HG02973 (cell line): ENCODE measurements around the gene ZNF343.
"Not testable (repeated sequence)": the region's sequence is repeated elsewhere in the genome, so short reads cannot be mapped to it uniquely, and the experiment has no call there.

Experiments used
- ATAC-seq: cut with Tn5 transposase; IDR thresholded peaks from one replicate; pipeline ENCODE4 v1.9.1; 2021; ENCODE audit warnings: moderate library complexity; ENCODE audit not compliant: unreplicated experiment

The ZNF343 gene

GRCh38 chr20:2521369-2522305, 12.9 kb upstream of the ZNF343 start:
- ATAC-seq, result no peak

DNA sequence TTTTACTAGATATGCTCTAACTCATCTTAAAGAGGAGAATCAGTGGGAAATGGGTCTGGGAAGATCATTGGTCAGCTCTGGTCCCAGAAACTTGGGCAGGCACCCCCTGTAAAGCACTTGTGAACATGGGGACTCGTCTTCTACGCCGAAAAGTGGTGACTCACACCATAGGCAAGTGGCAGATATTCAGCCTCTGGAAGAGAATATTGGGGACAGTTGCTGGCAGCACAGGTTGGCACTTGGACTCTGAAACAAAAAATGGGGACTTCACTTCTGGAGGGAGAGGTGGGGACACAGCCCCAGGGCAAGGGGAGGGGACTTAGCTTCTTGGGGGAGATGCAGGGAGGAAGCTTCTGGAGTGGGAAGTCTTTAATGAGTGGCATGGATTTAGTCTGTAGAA, 11.9 kb upstream of the ZNF343 start:
- ATAC-seq, result no peak

GRCh38 chr20:2519115-2519809, 10.5 kb upstream of the ZNF343 start:
- ATAC-seq, result no peak

GRCh38 chr20:2518558-2518957, 9.8 kb upstream of the ZNF343 start:
- ATAC-seq, result no peak

DNA sequence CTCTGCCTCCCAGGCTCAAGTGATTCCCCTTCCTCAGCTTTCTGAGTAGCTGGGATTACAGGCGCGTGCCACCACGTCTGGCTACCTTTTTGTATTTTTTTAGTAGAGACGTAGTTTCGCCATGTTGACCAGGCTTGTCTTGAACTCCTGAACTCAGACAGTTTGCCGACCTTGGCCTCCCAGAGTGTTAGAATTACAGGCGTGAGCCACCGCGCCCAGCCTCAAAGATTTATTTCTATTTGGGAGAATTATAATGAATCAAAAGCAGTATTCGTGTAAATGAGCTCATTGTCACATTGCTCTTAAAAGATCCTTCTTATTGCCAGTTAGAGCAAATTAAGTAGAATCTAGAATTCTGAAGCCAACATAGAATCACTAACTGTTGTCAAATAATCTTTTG, 9.4 kb upstream of the ZNF343 start:
- ATAC-seq, result no peak

- ATAC-seq, result no peak
Observed at GRCh38 chr20:2516399-2516798, 7.7 kb upstream of the ZNF343 start.

GRCh38 chr20:2515203-2515602, 6.5 kb upstream of the ZNF343 start:
- no peak for ATAC-seq

GRCh38 chr20:2509794-2510193, 1.1 kb upstream of the ZNF343 start:
- no peak for ATAC-seq

GRCh38 chr20:2509468-2509781, 710 bp upstream of the ZNF343 start:
- no peak for ATAC-seq

GRCh38 chr20:2507875-2508630, 662 bp downstream of the ZNF343 start:
- ATAC-seq, result peak; percentile 11

DNA sequence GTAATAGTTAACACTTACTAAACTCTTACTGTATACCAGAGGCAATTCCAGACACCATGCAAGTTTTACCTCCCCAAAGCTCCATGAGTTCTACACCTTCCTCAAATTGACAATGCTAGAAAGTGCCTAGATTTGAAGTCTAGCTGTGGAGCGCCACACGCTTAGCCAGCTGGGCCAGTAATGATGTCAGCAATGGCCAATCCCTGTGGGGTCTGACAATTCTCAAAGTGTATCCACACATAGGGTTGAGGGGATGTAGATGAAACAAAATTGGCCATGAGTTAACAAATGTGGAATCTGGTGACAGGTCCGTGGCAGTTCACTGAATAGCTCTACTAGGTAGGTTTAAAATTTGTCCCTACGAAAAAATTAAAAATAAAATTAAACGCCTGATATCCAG, 1.3 kb downstream of the ZNF343 start:
- no peak for ATAC-seq

GRCh38 chr20:2506426-2506825, 2.3 kb downstream of the ZNF343 start:
- not testable (repeated sequence) for ATAC-seq

GRCh38 chr20:2504803-2505202, 3.9 kb downstream of the ZNF343 start:
- not testable (repeated sequence) for ATAC-seq

- ATAC-seq, result not testable (repeated sequence)
Observed at GRCh38 chr20:2502808-2503384, 5.8 kb downstream of the ZNF343 start.

DNA sequence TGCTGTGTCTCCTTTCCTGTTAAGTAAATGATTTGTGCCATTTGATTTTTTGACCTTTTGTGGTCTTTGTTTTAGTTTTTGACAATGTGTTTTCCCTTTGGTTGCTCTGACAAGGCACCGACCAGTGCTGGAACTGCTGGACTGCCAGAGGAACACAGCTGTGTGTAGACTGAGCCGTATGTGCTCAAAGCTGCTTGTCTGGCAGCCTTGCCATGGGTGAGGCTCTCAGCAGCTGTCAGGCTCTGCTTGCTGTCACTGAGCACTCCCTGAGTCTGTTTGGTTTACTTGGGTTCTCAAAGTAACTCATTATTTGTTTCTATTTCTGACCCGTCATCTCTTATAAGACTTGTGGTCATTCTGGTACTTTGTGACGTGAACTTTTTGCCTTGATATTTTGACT, 23.1 kb downstream of the ZNF343 start:
- no peak for ATAC-seq

DNA sequence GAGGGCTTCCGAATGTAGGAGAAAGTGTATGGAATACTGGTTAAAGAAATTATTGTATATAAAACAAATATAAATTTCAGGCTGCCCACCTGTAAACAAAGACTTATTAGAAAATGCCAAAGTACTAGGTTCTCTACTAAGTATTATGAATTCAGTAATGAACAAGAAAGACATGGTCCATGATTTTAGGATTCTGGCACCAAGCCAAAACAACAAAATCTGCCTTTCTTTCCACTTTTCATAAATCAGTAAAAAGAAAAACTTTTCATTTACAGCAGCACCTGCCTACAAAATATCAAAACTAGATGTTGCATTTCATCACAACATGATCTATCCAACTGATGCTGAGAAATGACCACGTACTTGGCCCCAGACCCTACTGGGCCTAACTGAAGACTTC, 23.6 kb downstream of the ZNF343 start:
- ATAC-seq, result no peak

DNA sequence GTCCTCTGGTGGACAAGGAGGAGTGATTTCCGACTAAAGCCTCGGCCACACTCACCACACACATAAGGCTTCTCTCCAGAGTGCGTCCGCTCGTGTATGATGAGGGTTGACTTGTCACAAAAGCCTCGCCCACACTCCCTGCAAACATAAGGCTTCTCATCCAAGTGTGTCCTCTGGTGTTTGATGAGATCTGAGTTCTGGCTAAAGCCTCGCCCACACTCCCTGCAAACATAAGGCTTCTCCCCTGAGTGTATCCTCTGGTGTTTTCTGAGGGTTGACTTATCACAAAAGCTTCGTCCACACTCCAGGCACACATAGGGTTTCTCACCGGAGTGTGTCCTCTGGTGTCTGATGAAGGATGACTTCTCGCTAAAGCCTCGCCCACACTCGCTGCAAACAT, 25.2 kb downstream of the ZNF343 start:
- ATAC-seq, result no peak

DNA sequence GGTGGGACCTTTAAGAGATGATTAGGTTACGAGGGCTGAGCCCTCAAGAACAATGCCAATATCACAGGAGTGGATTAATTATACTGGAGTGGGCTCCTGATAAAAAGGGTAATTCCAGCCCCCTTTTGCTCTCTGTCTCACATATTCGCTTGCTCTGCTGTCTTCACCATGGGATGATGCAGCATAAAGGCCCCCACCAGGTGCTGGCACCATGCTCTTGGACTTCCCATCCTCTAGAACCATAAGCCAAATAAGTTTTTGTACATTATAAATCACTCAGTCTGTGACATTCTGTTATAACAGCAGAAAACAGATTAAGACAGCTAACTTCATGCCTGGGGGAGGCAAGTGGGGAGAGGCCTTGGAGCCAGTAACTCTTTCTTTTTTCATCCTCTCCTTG, 28.3 kb downstream of the ZNF343 start:
- no peak for ATAC-seq

DNA sequence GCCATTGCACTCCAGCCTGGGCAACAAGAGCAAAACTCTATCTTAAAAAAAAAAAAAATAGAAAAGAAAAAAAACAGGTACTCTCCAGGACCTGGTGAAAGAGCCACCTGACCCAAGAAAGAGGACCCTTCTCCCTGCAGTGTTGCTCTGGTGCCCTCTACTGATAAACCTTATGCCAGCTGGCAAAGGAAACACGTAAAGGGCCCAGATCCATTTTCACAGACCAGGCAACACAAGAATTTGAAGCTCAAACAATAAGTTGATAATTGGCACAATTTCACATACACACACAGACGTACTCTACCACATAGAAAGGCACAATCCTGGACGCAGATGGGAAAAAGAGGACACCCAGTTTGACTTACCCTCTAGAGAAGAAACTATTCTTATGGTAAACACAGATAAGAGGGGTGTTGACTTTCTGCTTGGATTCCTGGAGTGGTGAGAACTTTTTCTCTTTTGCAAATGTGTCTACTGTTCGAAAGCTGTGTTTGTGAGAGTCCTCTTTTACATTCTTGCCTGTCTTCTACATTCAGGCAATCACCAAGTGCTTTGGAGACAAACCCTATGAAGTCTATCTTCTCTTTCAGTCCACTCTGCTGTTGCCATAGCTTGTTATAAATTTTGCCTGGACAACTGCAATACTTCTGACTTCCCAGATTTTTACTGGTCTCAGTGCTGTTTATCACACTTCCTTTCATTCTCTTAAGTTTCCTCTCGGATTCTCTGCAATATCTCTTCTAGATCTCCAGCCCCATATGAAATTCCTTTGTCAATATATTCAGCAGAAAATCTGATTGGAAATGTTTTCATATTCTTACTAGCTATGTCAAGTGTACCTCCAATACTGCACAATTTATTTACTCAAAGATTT, 31.7 kb downstream of the ZNF343 start:
- ATAC-seq, result no peak
